Endothelial cell of umbilical vein (primary cell): ENCODE measurements around the gene ERLEC1.

Experiments used
- CTCF ChIP-seq, 2 donors: IDR thresholded peaks; 1 replicate in 1 of 2; 2 replicates in 1 of 2; pipeline ENCODE4 v1.5.1; 2011; ENCODE audit warnings: low read length in 2 of 2, mild to moderate bottlenecking in 2 of 2, moderate library complexity in 2 of 2, control low read depth in 1 of 2, inconsistent platforms in 1 of 2, low read depth in 1 of 2; ENCODE audit not compliant: insufficient read depth in 1 of 2; ENCODE audit errors: extremely low read depth in 1 of 2
- JUN ChIP-seq: IDR thresholded peaks from 2 replicates; pipeline ENCODE4 v1.6.1; 2011; ENCODE audit warnings: borderline replicate concordance, low read depth; ENCODE audit not compliant: insufficient read length, insufficient read depth
- POLR2A ChIP-seq: IDR thresholded peaks from 2 replicates; pipeline ENCODE4 v1.6.1; 2012; ENCODE audit warnings: low read depth, mild to moderate bottlenecking, control low read depth, low read length
- POLR2AphosphoS5 ChIP-seq: IDR thresholded peaks from 2 replicates; pipeline ENCODE4 v1.6.1; 2012; ENCODE audit warnings: low read depth, mild to moderate bottlenecking, control low read depth, low read length, moderate library complexity; ENCODE audit not compliant: insufficient read depth

GRCh38 chr2:53801547-53801946 lies 14.7 kb downstream of the ERLEC1 start:
- TF ChIP-seq POLR2AphosphoS5 = no peak
- TF ChIP-seq POLR2A = no peak
- no peak for TF ChIP-seq CTCF (IDR thresholded peaks at IDR 0.05; ENCODE audit: extremely low read depth in 1 of 2, insufficient read depth in 1 of 2, low read depth in 1 of 2, low read length in 2 of 2)
- no peak for TF ChIP-seq JUN
